ENCODE data around the gene TMTC2.

TMTC2 gene

DNA sequence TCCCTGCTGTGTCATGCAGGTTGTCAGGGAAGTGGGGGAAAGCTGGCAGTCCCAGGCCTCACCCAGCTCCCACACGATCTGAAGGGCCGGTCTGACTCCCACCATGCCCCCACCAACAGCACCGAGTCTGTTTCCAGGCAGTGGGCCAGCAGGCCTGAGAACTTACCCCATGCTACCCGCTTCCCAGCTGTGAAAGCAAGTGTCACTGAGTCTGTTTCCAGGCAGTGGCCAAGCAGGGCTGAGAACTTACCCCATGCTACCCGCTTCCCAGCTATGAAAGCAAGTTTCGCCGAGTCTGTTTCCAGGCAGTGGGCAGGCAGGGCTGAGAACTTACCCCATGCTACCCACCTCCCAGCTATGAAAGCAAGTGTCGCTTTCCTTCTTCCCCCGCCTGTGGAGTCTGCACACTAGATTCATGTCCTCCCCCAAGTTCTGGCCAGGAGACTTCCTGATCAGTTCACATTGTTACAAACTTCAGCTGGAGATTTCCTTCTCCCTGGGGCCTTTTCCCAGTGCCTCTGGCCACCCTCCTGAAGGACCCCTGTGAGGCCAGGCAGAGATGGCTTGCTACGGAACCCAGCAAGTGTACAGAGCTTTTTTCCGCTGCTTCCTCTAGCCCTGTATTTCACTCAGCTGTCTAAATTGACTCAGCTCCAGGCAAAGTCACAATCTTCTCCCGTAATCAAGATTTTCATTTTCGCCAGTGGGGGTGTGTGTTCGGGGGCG lies 435.4 kb downstream of the TMTC2 start:
- no peaks in the 10 kb centered on the region for H3K27me3 ChIP-seq (replicated peaks)
- no peak for DNase-seq
- TF ChIP-seq, protein P1, sequence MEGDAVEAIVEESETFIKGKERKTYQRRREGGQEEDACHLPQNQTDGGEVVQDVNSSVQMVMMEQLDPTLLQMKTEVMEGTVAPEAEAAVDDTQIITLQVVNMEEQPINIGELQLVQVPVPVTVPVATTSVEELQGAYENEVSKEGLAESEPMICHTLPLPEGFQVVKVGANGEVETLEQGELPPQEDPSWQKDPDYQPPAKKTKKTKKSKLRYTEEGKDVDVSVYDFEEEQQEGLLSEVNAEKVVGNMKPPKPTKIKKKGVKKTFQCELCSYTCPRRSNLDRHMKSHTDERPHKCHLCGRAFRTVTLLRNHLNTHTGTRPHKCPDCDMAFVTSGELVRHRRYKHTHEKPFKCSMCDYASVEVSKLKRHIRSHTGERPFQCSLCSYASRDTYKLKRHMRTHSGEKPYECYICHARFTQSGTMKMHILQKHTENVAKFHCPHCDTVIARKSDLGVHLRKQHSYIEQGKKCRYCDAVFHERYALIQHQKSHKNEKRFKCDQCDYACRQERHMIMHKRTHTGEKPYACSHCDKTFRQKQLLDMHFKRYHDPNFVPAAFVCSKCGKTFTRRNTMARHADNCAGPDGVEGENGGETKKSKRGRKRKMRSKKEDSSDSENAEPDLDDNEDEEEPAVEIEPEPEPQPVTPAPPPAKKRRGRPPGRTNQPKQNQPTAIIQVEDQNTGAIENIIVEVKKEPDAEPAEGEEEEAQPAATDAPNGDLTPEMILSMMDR (IDR thresholded peaks at IDR 0.05; ENCODE audit: low read depth, low read length, missing control alignments): no peak
- no peak overlapping the region for H3K4me3 ChIP-seq (ENCODE audit: low read depth, low read length)
- H3K36me3 ChIP-seq (replicated peaks): no peaks in the 10 kb centered on the region
- H3K27ac ChIP-seq: no peak overlapping the region
- in situ Hi-C loops (cut with HindIII; ENCODE audit: low pct_ligation_motif_present, low sequenced_read_pairs): no loop called here

DNA sequence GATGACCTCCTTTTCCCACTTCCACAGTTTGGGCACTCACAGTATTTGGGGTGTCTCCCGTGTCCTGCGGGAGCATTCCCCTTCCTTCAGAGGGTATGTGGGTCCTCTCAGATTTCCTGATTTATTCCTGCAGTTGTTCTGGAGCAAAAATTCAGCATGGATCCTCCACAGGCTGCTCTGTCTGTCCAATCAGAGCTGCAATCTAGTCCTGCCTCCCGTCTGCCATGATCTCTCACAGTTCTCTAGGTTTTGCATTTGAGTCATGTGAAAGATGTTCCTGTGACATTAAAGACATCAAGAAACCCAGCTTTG lies 435.9 kb downstream of the TMTC2 start:
- no peak for DNase-seq
- H3K27ac ChIP-seq: no peak overlapping the region
- TF ChIP-seq, protein P1 (IDR thresholded peaks at IDR 0.05; ENCODE audit: low read depth, low read length, missing control alignments): no peak
- no peaks in the 10 kb centered on the region for H3K36me3 ChIP-seq (replicated peaks)
- H3K4me3 ChIP-seq (ENCODE audit: low read depth, low read length): no peak overlapping the region
- in situ Hi-C loops (cut with HindIII; ENCODE audit: low pct_ligation_motif_present, low sequenced_read_pairs): no loop called here
- H3K27me3 ChIP-seq (replicated peaks): no peaks in the 10 kb centered on the region

DNA sequence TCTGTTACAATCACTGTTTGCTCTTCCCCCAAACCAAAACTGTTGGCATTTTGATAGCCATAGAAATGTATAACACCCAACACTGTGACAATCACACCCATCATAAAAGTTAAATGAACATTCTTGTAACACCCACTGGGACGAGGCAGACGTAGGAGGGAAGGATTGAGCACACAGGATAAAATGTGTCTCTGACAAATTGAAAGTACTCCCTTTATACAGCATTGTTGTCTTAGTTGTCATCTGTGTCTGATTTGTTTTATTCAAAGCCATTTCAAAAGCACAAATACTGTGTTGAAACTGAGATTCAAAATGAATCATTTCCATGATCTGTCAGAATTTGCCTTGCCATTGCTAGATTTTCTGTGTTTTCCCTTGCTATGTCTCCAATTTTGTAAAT lies 436.3 kb downstream of the TMTC2 start:
- H3K36me3 ChIP-seq (replicated peaks): no peaks in the 10 kb centered on the region
- in situ Hi-C loops (cut with HindIII; ENCODE audit: low pct_ligation_motif_present, low sequenced_read_pairs): no loop called here
- no peak for DNase-seq
- TF ChIP-seq, protein P1 (IDR thresholded peaks at IDR 0.05; ENCODE audit: low read depth, low read length, missing control alignments): no peak
- no peak overlapping the region for H3K4me3 ChIP-seq (ENCODE audit: low read depth, low read length)
- no peaks in the 10 kb centered on the region for H3K27me3 ChIP-seq (replicated peaks)
- no peak overlapping the region for H3K27ac ChIP-seq

DNA sequence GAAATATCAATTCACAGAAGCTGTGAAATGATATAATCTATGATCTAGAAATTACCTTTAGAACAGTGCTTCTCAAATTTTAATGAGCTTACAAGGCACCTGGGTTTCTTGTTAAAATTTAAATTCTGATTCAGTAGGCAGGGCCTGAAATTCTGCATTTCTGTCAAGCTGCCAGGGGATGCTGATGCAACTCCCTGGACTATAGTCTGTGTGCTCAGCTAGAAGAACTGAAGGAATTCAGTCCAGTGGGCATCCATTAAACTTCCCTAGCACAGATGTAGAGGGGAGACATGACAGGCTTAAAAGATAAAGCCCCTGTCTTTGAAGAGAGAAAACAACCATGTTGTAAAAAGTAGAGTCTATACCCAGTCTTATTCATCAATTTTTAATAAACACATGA lies 441.8 kb downstream of the TMTC2 start:
- no peak overlapping the region for H3K4me3 ChIP-seq (ENCODE audit: low read depth, low read length)
- DNase-seq: no peak
- H3K27me3 ChIP-seq (replicated peaks): no peaks in the 10 kb centered on the region
- TF ChIP-seq, protein P1 (IDR thresholded peaks at IDR 0.05; ENCODE audit: low read depth, low read length, missing control alignments): no peak
- in situ Hi-C loops (cut with HindIII; ENCODE audit: low pct_ligation_motif_present, low sequenced_read_pairs): no loop called here
- H3K36me3 ChIP-seq (replicated peaks): no peaks in the 10 kb centered on the region
- no peak overlapping the region for H3K27ac ChIP-seq

DNA sequence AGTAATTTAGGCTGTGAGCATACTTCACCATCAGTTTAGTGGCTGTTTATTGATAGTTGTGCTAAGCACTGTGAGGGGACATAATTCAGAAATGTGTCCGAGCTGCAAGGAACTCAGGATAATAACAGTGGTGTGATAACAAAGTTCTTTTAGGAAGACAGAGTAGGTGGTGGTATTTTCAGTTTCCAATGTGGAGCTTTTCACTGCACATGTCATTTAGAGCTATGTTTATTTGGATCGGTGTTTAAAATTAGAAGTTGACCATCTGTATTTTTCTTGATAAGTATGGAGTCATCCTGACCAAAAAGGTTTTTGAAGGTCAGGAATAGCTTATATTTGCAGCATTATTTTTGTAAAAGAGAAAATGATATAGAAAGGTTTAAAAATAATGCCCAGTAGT lies 443.5 kb downstream of the TMTC2 start:
- Histone ChIP-seq H3K36me3 (replicated peaks) (no peaks in the 10 kb centered on the region), H3K27me3 (replicated peaks) (no peaks in the 10 kb centered on the region), H3K4me3 (ENCODE audit: low read depth, low read length) (no peak overlapping the region), H3K27ac (no peak overlapping the region)
- DNase-seq: no peak
- in situ Hi-C loops (cut with HindIII; ENCODE audit: low pct_ligation_motif_present, low sequenced_read_pairs): no loop called here
- TF ChIP-seq, protein P1 (IDR thresholded peaks at IDR 0.05; ENCODE audit: low read depth, low read length, missing control alignments): no peak

DNA sequence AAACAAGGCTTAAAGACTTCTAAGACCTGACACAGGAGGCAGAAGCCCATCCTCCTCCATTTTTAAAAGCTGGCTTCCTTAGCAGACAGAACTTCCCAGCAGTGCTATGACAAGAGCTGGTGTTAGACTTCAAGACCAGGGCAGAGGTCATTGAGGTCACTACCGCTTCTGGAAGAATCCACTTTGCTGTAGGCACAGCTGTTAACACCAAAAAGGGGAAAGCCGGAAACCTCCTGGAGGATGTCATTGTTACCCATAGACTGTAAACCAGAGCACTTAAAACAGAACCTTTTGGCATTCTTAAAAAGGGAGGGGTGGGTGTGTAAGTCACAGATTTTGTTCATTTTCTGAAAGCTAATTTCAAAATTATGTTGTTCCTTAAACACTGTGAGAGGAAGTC lies 445.7 kb downstream of the TMTC2 start:
- Histone ChIP-seq H3K36me3 (replicated peaks) (no peaks in the 10 kb centered on the region), H3K27me3 (replicated peaks) (no peaks in the 10 kb centered on the region), H3K27ac (no peak overlapping the region), H3K4me3 (ENCODE audit: low read depth, low read length) (no peak overlapping the region)
- in situ Hi-C loops (cut with HindIII; ENCODE audit: low pct_ligation_motif_present, low sequenced_read_pairs): no loop called here
- TF ChIP-seq, protein P1 (IDR thresholded peaks at IDR 0.05; ENCODE audit: low read depth, low read length, missing control alignments): no peak
- DNase-seq: no peak
